LNCAP (cell line): ENCODE results near the gene PSAT1.

Experiments
- TF ChIP-seq, protein P1 (sequence below): fragments of 450-650 bp; IDR thresholded peaks from 2 replicates; pipeline ENCODE4 v1.5.1; 2017; ENCODE audit warnings: mild to moderate bottlenecking

PSAT1 gene

DNA sequence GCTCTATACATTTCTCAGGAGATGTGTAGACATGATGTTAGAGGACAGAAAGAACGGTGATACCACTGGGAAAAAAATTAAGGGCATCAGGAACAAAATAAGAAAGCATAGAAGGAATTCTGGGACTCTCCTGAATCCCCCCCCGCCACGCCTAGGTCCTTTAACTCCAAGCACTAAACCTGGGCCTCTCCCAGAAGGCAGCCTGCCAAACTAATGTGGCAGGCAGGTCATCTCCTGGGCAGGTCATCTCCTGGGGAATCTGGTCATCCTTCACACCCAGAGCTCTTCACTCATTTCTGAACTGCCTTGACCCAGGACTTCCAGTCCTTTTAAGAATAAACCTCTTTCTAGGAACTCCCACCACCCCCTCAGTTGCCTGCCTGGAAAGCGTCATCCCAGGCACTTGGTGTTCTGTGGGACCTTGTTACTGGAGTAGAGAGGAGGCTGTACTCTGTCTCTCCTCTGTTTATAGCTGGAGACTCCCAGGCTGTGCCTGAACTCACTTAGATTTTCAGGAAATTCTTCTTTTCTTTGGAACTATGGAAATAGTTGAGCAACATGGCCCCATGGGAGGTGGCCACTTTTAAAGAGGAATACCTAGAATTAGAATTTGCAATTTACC is 24.1 kb downstream of the PSAT1 start:
- TF ChIP-seq, protein P1, sequence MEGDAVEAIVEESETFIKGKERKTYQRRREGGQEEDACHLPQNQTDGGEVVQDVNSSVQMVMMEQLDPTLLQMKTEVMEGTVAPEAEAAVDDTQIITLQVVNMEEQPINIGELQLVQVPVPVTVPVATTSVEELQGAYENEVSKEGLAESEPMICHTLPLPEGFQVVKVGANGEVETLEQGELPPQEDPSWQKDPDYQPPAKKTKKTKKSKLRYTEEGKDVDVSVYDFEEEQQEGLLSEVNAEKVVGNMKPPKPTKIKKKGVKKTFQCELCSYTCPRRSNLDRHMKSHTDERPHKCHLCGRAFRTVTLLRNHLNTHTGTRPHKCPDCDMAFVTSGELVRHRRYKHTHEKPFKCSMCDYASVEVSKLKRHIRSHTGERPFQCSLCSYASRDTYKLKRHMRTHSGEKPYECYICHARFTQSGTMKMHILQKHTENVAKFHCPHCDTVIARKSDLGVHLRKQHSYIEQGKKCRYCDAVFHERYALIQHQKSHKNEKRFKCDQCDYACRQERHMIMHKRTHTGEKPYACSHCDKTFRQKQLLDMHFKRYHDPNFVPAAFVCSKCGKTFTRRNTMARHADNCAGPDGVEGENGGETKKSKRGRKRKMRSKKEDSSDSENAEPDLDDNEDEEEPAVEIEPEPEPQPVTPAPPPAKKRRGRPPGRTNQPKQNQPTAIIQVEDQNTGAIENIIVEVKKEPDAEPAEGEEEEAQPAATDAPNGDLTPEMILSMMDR = no peak

DNA sequence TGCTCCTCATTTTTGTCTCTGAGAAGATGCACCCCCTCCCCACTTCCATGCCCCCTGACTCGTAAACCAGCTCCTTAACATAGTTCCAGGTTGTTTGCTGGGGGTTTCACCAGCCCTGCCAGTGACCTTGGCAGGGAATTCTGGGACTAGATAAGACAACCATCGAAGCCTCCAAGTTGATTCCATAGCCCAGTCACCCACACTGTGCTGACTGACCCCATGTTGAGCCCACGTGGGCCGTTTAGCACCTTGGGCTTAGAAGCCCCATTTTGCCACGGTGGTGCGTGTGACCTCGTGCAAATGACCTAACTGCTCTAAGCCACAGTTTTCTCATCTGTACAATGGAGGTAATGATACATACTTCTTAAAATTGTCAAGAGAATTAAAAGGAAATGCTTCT is 24.6 kb downstream of the PSAT1 start:
- TF ChIP-seq, protein P1 = no peak

DNA sequence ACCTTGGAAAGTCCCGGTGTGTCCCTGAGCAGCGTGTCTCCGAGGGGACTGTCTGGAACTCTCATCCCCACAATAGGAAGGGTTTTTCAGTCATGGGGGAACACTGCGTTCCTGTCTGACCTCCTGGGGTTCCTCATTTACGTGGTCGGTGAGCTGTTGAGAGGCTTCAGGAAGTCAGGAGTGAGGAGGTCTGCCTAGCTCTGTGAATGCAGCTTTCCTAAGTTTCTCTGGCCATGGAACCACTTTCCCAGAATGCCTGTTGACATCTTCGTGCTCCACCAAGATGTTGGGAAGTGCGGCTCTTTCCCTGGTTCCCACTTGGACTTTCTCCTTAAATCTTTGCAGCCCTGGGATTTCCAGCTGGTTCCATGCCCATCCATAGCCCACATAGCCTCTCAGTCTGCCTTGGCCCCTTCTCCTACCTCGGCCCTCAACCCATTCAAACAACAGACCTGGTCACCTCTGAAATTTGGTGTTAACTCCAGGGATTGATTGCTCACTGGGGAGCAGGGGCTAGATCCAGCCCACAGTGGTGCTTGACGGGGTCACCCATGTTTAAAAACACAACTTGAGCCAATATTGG is 27.2 kb downstream of the PSAT1 start:
- TF ChIP-seq, protein P1 = no peak

DNA sequence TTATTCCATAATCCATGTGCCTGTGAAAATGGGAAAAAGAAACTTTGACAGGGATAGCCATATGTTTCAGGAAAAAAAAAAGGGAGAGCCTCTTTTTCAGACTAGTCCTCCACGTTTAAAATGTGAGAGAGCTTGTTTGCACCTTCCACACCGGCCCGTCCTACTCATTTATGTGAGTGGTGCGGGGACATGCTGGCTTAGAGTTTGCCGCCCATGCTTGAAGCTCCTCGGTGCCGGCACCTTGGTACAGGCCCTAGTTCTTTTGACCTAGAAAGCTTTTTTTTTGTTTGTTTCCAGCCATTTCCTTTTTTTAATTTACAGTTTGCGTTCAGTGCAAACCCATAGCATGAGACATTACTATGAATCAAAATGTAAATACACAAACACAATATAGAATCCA is 27.8 kb downstream of the PSAT1 start:
- TF ChIP-seq, protein P1 = no peak

DNA sequence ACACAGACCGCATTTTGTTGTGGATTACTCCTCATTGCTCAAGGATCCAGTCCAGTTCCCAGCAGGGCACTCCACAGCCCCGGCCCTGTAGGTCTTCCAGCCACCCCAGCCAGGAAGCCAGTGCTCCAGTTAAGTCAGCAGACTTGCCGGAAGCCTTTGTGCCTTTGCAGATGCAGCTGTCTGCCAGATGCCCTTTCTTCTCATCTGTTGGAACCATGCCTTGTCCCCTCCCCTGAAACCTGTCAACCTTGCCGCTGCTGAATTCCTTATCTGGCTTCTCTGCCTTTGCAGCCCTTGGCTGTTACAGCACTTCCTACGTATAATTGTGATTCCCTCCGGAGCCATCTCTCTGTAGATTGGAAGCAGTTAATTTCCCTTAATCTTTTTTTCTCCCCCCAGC is 28.4 kb downstream of the PSAT1 start:
- TF ChIP-seq, protein P1 = no peak

DNA sequence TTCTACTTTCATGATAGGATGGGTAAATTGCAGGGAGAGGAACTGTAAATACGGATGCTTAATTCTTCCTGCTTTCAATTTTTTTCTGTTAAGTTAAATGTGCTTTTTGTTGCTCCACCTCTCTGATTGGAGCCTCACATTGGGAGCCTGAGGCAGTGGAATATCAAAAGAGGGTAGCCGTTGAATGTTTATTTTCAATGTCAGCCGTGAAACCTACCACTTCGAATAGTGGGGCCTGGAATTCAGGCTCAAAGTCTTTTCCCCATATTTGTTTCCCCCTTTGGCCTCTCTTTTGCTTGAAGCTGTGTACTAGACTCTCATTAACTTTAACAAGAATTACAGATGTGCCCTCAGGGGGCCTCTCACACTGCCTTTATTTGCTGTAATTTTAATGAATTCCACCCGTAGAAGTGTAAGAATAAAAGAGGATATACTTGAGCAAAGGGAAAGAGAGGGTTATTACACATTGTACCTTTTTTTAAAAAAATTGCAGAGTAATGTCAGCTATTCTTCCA is 29.0 kb downstream of the PSAT1 start:
- TF ChIP-seq, protein P1 = no peak

DNA sequence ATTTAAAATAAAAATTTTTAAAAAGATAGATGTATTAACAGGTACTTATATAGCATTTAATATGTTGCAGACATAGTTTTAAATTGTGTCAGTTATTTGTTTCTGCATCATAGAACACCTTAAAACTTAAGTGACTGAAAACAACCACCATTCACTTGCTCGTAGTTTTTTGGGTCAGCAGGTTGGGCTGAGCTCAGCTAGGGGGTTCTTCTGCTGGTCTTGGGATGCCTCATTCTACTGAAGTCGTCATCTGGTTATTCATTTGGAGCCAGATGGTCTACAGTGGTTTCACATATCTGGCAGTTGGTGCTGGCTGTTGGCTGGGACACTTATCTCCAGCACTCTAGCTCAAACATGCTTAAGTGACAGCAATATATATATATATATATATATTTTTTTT is 29.6 kb downstream of the PSAT1 start:
- TF ChIP-seq, protein P1 = no peak
